ENCODE results near the gene SMIM44. TPM values are rescaled to one million over a fixed set of nuclear protein-coding genes. Genes with fewer than 3 reads are reported as not detected.

SMIM44 gene
- total RNA-seq, 1 donor from 2014 or later, result not detected

- no peaks in the 10 kb centered on the region for H3F3A ChIP-seq (ENCODE audit: low read depth)
- H4K20me1 ChIP-seq (ENCODE audit: low read depth), result peaks cover 97% of the 10 kb centered on the region
- Mint-ChIP-seq H3K4me1 (peaks cover 6% of the 10 kb centered on the region), H3K27me3 (ENCODE audit: insufficient read depth, low read depth) (no peaks in the 10 kb centered on the region), H3K27ac (no peak overlapping the region), H3K36me3 (peaks cover 9% of the 10 kb centered on the region), H3K9me3 (no peaks in the 10 kb centered on the region), H3K4me3 (no peak overlapping the region)
- H3K4me2 ChIP-seq, result no peak overlapping the region
- H3K79me2 ChIP-seq (ENCODE audit: low read depth), result peaks cover 53% of the 10 kb centered on the region
- H2AFZ ChIP-seq (replicated peaks), result no peak overlapping the region
- no peak for DNase-seq (ENCODE audit: low spot score)
- no peaks in the 10 kb centered on the region for H3K27me3 ChIP-seq
- no peaks in the 10 kb centered on the region for H3K9me3 ChIP-seq (ENCODE audit: low read depth)
- no peak overlapping the region for H3K9ac ChIP-seq
- H3K4me1 ChIP-seq, result peaks cover 4% of the 10 kb centered on the region
- H3K4me3 ChIP-seq, result no peak overlapping the region
- H3K36me3 ChIP-seq, result no peaks in the 10 kb centered on the region
- H3K27ac ChIP-seq, result no peak overlapping the region
- no peak for TF ChIP-seq EZH2phosphoT487 (IDR thresholded peaks at IDR 0.05)
Observed at GRCh38 chr19:3521104-3521445, 37.8 kb upstream of the SMIM44 start.

DNA sequence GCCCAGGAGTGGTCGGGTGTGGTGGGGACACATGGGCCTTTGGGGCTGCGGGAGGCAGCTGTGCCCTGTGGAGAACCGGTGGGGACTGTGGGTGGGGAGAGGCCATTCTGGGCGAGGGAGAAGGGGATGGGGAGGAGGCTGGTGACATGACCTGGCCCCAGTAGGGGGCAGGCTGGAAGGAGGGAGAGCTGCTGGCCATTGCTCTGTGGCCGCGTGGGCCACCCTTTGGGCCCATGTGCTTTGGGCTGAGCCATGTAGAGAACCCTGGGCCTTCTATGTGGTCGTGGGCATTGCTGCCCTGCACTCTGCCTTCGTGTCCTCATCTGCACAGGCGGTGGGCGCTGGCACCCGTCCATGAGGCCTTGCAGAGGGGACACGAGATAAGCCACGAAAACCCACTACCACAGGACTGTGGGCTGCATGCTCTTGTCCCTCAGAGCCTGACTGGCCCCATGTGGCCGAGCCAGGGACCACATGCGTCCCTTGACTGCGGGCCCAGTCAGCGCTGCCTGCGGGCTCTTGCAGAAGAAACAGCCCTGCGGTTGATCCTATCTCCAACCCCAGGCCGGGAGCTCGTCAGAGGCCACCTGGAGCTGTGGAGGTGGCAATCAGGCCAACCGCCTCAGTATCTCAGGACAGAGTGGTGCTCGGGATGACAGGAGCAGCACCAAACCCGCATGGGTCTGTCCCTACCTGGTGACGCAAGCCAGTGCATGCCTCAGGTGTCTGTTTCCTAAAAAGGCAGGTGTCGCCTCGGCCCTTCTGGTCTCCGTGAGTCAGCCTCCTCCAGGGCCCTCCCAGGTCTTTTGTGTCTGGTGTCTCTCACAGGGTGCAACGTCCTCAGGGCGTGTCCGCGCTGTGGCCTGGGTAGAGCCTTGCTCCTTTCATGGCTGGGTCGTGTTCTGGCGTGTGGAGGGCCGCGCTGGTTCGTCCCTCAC lies 37.2 kb upstream of the SMIM44 start:
- no peak for DNase-seq (ENCODE audit: low spot score)
- H3K9me3 ChIP-seq (ENCODE audit: low read depth), result no peaks in the 10 kb centered on the region
- H3F3A ChIP-seq (ENCODE audit: low read depth), result no peaks in the 10 kb centered on the region
- H3K4me1 ChIP-seq, result peaks cover 4% of the 10 kb centered on the region
- no peak overlapping the region for H3K27ac ChIP-seq
- no peak for TF ChIP-seq EZH2phosphoT487 (IDR thresholded peaks at IDR 0.05)
- no peak for TF ChIP-seq CTCF (IDR thresholded peaks at IDR 0.05)
- no peak for TF ChIP-seq EZH2 (IDR thresholded peaks at IDR 0.05)
- H3K79me2 ChIP-seq (ENCODE audit: low read depth), result peaks cover 59% of the 10 kb centered on the region
- no peak overlapping the region for H3K9ac ChIP-seq
- Mint-ChIP-seq H3K4me1 (peaks cover 6% of the 10 kb centered on the region), H3K27ac (no peak overlapping the region), H3K36me3 (peaks cover 9% of the 10 kb centered on the region), H3K27me3 (ENCODE audit: insufficient read depth, low read depth) (no peaks in the 10 kb centered on the region), H3K4me3 (no peak overlapping the region), H3K9me3 (no peaks in the 10 kb centered on the region)
- H3K4me2 ChIP-seq, result no peak overlapping the region
- H3K27me3 ChIP-seq, result no peaks in the 10 kb centered on the region
- no peaks in the 10 kb centered on the region for H3K36me3 ChIP-seq
- no peak overlapping the region for H2AFZ ChIP-seq (replicated peaks)
- peaks cover 98% of the 10 kb centered on the region for H4K20me1 ChIP-seq (ENCODE audit: low read depth)
- H3K4me3 ChIP-seq, result no peak overlapping the region

DNA sequence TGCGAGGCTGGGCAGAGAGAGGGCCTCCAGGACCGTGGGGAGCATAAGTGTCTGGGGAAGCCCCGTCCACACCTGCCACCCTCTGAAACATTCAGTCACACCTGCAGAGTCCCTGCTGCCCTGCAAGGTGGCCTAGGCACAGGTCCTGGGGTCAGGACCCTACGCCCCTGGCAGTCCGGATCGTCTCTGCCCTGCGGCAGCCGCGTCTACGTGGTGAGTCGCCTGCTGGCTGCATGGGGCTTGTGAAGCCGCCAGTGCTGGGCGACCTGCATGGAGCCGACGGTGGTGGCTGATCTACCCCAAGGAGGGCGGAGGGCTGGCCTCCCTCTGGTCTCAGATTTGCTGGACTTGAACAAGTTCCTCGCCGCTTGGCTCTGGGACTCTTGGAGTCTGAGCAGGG lies 35.9 kb upstream of the SMIM44 start:
- H3K36me3 ChIP-seq, result no peaks in the 10 kb centered on the region
- DNase-seq (ENCODE audit: low spot score), result no peak
- H3K27me3 ChIP-seq, result no peaks in the 10 kb centered on the region
- H3F3A ChIP-seq (ENCODE audit: low read depth), result no peaks in the 10 kb centered on the region
- H3K27ac ChIP-seq, result no peak overlapping the region
- peaks cover 72% of the 10 kb centered on the region for H3K79me2 ChIP-seq (ENCODE audit: low read depth)
- H3K4me2 ChIP-seq, result no peak overlapping the region
- H3K9ac ChIP-seq, result no peak overlapping the region
- Mint-ChIP-seq H3K9me3 (no peaks in the 10 kb centered on the region), H3K27me3 (ENCODE audit: insufficient read depth, low read depth) (no peaks in the 10 kb centered on the region), H3K4me1 (peaks cover 11% of the 10 kb centered on the region), H3K36me3 (peaks cover 6% of the 10 kb centered on the region), H3K27ac (no peak overlapping the region), H3K4me3 (no peak overlapping the region)
- TF ChIP-seq EZH2 (IDR thresholded peaks at IDR 0.05), result no peak
- no peak for TF ChIP-seq EZH2phosphoT487 (IDR thresholded peaks at IDR 0.05)
- TF ChIP-seq CTCF (IDR thresholded peaks at IDR 0.05), result no peak
- no peak overlapping the region for H3K4me3 ChIP-seq
- H4K20me1 ChIP-seq (ENCODE audit: low read depth), result peaks cover 100% of the 10 kb centered on the region
- H2AFZ ChIP-seq (replicated peaks), result no peak overlapping the region
- H3K4me1 ChIP-seq, result peaks cover 4% of the 10 kb centered on the region
- H3K9me3 ChIP-seq (ENCODE audit: low read depth), result no peaks in the 10 kb centered on the region

DNA sequence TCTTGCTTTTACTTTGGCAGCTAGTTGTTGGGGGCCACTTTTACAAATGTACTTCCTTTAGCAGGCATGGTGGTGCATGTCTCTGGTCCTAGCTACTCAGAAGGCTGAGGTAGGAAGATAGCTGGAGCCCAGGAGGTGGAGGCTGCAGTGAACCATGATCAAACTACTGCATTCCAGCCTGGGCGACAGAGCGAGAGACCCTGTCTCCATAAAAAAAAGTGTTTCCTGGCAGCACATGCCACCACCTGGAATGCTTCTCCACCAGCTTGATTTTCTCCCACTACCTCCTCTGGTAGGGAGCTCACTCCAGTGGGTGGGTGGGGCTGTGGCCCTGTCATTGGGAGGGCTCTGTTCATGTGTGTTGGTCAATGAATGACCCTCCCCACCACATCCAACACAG lies 35.4 kb upstream of the SMIM44 start:
- Mint-ChIP-seq H3K4me3 (no peak overlapping the region), H3K27me3 (ENCODE audit: insufficient read depth, low read depth) (no peaks in the 10 kb centered on the region), H3K27ac (no peak overlapping the region), H3K9me3 (no peaks in the 10 kb centered on the region), H3K4me1 (peaks cover 12% of the 10 kb centered on the region), H3K36me3 (peaks cover 6% of the 10 kb centered on the region)
- Histone ChIP-seq H3K36me3 (no peaks in the 10 kb centered on the region), H3K27me3 (no peaks in the 10 kb centered on the region), H2AFZ (replicated peaks) (no peak overlapping the region), H4K20me1 (ENCODE audit: low read depth) (peaks cover 100% of the 10 kb centered on the region), H3K4me3 (no peak overlapping the region), H3K4me2 (no peak overlapping the region), H3K79me2 (ENCODE audit: low read depth) (peaks cover 77% of the 10 kb centered on the region), H3K9me3 (ENCODE audit: low read depth) (no peaks in the 10 kb centered on the region), H3F3A (ENCODE audit: low read depth) (no peaks in the 10 kb centered on the region), H3K4me1 (peaks cover 4% of the 10 kb centered on the region), H3K27ac (no peak overlapping the region), H3K9ac (no peak overlapping the region)
- no peak for DNase-seq (ENCODE audit: low spot score)
- TF ChIP-seq CTCF (IDR thresholded peaks at IDR 0.05), result no peak
- TF ChIP-seq EZH2 (IDR thresholded peaks at IDR 0.05), result no peak
- TF ChIP-seq EZH2phosphoT487 (IDR thresholded peaks at IDR 0.05), result no peak
